Stimulated activated CD4-positive, alpha-beta T cell treated with anti-CD3 and anti-CD28 coated beads, TNF-alpha, amount 100 ng/mL, for 48 hours (primary cell): ENCODE results near the gene IDE.
"Not testable (repeated sequence)": the region's sequence is repeated elsewhere in the genome, so short reads cannot be mapped to it uniquely, and the experiment has no call there.

ENCODE experiments used
- DNase-seq, 3 donors: peaks; one replicate each; pipeline ENCODE4 v3.0.0-alpha.2; 2020; ENCODE audit warnings: low read depth in 3 of 3

The IDE gene

GRCh38 chr10:92573798-92574547, at the start of gene IDE:
Gene IDE (minus strand): TSS chr10:92574093. CDS start chr10:92574019, 74 bp downstream.
- peak in 2 of 3 donors; percentile 67 to 72 for DNase-seq

- DNase-seq, result no peak
These were observed 45.5 kb upstream of the IDE start for GRCh38 chr10:92619368-92619767.

- DNase-seq, result no peak
These were observed 41.6 kb upstream of the IDE start for GRCh38 chr10:92615515-92615914.

GRCh38 chr10:92604841-92605240, 30.9 kb upstream of the IDE start:
- DNase-seq, result no peak

- DNase-seq, result no peak
These were observed 24.4 kb upstream of the IDE start for GRCh38 chr10:92598321-92598720.

- no peak for DNase-seq
These were observed 21.6 kb upstream of the IDE start for GRCh38 chr10:92595505-92595904.

GRCh38 chr10:92593619-92594588, 20.0 kb upstream of the IDE start:
- no peak for DNase-seq

- peak; percentile 96 to 97 (median 97) for DNase-seq
These were observed 19.1 kb upstream of the IDE start, which contains the start of gene KIF11 for GRCh38 chr10:92592761-92593618. Gene KIF11 (plus strand): TSS chr10:92593130. CDS start chr10:92593376, 246 bp downstream.

GRCh38 chr10:92591550-92592022, 17.7 kb upstream of the IDE start:
- peak; percentile 79 to 86 (median 83) for DNase-seq

GRCh38 chr10:92590623-92591549, 17.0 kb upstream of the IDE start:
- DNase-seq, result no peak

- not testable (repeated sequence) for DNase-seq
These were observed 8.5 kb upstream of the IDE start for GRCh38 chr10:92582347-92582746.

- no peak for DNase-seq
These were observed 2.1 kb upstream of the IDE start for GRCh38 chr10:92575961-92576360.

- DNase-seq, result no peak
These were observed 812 bp upstream of the IDE start for GRCh38 chr10:92574548-92575261.

GRCh38 chr10:92573091-92573797, 649 bp downstream of the IDE start:
- peak in 1 of 3 donors; percentile 21 for DNase-seq

GRCh38 chr10:92572362-92573090, 1.4 kb downstream of the IDE start:
- no peak for DNase-seq

- DNase-seq, result no peak
These were observed 2.2 kb downstream of the IDE start for GRCh38 chr10:92571649-92572048.

- DNase-seq, result not testable (repeated sequence)
These were observed 4.2 kb downstream of the IDE start for GRCh38 chr10:92569663-92570062.

GRCh38 chr10:92569071-92569470, 4.8 kb downstream of the IDE start:
- DNase-seq, result no peak
